ENCODE results near the gene HCAR2.
"Not testable (repeated sequence)": the region's sequence is repeated elsewhere in the genome, so short reads cannot be mapped to it uniquely, and the experiment has no call there.

Gene HCAR2

DNA sequence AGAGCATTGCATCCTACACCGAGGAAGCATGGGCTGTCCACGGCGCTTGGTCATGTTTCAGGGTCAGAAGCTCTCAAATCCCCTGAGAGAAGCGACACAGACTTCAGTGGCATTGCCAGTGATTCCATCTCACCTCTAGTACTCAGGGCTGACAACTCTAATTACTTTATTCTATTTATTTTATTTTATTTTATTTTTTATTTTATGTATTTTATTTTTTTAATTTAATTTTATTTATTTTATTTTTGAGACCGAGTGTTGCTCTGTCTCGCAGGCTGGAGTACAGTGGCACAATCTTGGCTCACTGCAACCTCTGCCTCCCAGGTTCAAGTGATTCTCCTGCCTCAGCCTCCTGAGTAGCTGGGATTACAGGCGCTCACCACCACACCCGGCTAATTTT is 49.9 kb downstream of the HCAR2 start:
- 93% methylated on average over 3 of the region's 8 CpGs for WGBS (ENCODE audit: insufficient coverage)
- H3K36me3 ChIP-seq (ENCODE audit: control insufficient read depth in 4 of 4, insufficient read depth in 4 of 4, low read length in 3 of 4); H3K9me3 ChIP-seq (ENCODE audit: control extremely low read depth in 1 of 5, control insufficient read depth in 4 of 5, insufficient read depth in 2 of 5, low read depth in 1 of 5, low read length in 4 of 5); DNase-seq; H3K4me3 ChIP-seq (ENCODE audit: control insufficient read depth in 1 of 7, extremely low read depth in 1 of 7, insufficient read depth in 4 of 7, low read depth in 2 of 7, low read length in 6 of 7); H3K27me3 ChIP-seq (replicated peaks in 2 of 5; ENCODE audit: control insufficient read depth in 4 of 5, insufficient read depth in 5 of 5, low read length in 4 of 5); H3K27ac ChIP-seq (ENCODE audit: insufficient read depth in 1 of 2, low read depth in 1 of 2, low read length in 2 of 2, poor library complexity in 1 of 2, severe bottlenecking in 2 of 2); POLR2A ChIA-PET: not testable (repeated sequence)
- H3K4me1 ChIP-seq (ENCODE audit: control extremely low read depth in 1 of 4, control insufficient read depth in 4 of 4, insufficient read depth in 4 of 4, low read length in 3 of 4): peaks cover 2 to 18% (median 5%) of the 10 kb centered on the region in 4 experiments
- CTCF ChIA-PET: interaction anchor here (1.3 to 1.8 kb wide), 2 partner anchors 9 to 15 kb away, joined by 4 to 8 read pairs; no protein-coding TSS in a partner anchor

DNA sequence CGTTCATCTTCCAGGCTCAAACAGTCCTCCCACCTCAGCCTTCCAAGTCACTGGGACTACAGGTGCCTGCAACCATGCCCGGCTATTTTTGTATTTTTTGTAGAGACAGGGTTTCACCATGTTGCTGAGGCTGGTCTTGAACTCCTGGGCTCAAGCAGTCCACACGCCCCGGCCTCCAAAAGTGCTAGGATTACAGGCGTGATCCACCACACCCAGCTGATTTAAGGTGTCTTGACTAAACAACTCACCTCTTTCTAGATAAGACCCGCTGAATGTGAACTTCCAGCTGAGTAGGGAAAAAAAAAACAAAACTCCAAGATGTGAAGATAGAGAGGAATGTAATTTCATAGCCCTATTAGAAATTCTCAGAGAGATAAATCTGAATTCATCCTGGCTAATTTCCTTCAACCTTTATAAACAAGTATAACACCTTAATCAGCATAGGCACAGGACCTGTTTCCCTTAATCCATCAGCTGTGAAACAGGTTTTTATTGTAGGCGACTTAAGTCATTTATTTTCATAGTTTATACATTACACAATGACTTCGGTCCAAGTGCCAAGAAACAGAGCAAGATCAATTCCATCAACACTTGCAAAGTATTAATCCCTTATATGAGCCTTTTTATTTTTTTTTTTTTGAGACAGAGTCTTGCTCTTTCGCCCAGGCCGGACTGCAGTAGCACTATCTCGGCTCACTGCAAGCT is 51.5 kb downstream of the HCAR2 start:
- Histone ChIP-seq H3K9me3 (ENCODE audit: control extremely low read depth in 1 of 5, control insufficient read depth in 4 of 5, insufficient read depth in 2 of 5, low read depth in 1 of 5, low read length in 4 of 5) (no peaks in the 10 kb centered on the region), H3K4me3 (ENCODE audit: control insufficient read depth in 1 of 7, extremely low read depth in 1 of 7, insufficient read depth in 4 of 7, low read depth in 2 of 7, low read length in 6 of 7) (no peak overlapping the region), H3K27ac (ENCODE audit: insufficient read depth in 1 of 2, low read depth in 1 of 2, low read length in 2 of 2, poor library complexity in 1 of 2, severe bottlenecking in 2 of 2) (no peak overlapping the region), H3K36me3 (ENCODE audit: control insufficient read depth in 4 of 4, insufficient read depth in 4 of 4, low read length in 3 of 4) (no peaks in the 10 kb centered on the region), H3K4me1 (ENCODE audit: control extremely low read depth in 1 of 4, control insufficient read depth in 4 of 4, insufficient read depth in 4 of 4, low read length in 3 of 4) (peaks cover 2 to 29% (median 14%) of the 10 kb centered on the region in 4 experiments), H3K27me3 (replicated peaks in 2 of 5; ENCODE audit: control insufficient read depth in 4 of 5, insufficient read depth in 5 of 5, low read length in 4 of 5) (no peaks in the 10 kb centered on the region)
- ChIA-PET CTCF (interaction anchor here (1.2 to 1.3 kb wide), 3 partner anchors 14 to 114 kb away, joined by 3 to 4 read pairs (median 4); no protein-coding TSS in a partner anchor), POLR2A (no interaction called here)
- WGBS (ENCODE audit: insufficient coverage): 93% methylated on average over 5 of the region's 11 CpGs
- DNase-seq: no peak
